GM19035 (cell line): ENCODE results near the gene TMEM156.
"Not testable (repeated sequence)": the region's sequence is repeated elsewhere in the genome, so short reads cannot be mapped to it uniquely, and the experiment has no call there.

Experiments
- ATAC-seq: cut with Tn5 transposase; IDR thresholded peaks from one replicate; pipeline ENCODE4 v1.9.1; 2021; ENCODE audit not compliant: unreplicated experiment

Gene TMEM156

GRCh38 chr4:38993683-38994082 lies 38.5 kb downstream of the TMEM156 start:
- no peak for ATAC-seq

GRCh38 chr4:38990241-38990640 lies 42.0 kb downstream of the TMEM156 start:
- no peak for ATAC-seq

- ATAC-seq: no peak
These were observed 42.7 kb downstream of the TMEM156 start for GRCh38 chr4:38989487-38989886.

GRCh38 chr4:38988353-38988752 lies 43.9 kb downstream of the TMEM156 start:
- not testable (repeated sequence) for ATAC-seq

GRCh38 chr4:38987491-38987890 lies 44.7 kb downstream of the TMEM156 start:
- no peak for ATAC-seq

GRCh38 chr4:38985410-38986100 lies 46.7 kb downstream of the TMEM156 start:
- ATAC-seq: no peak

GRCh38 chr4:38983787-38984598 lies 48.2 kb downstream of the TMEM156 start:
- ATAC-seq: no peak

GRCh38 chr4:38983291-38983690 lies 48.9 kb downstream of the TMEM156 start:
- ATAC-seq: no peak

GRCh38 chr4:38982361-38983095 lies 49.7 kb downstream of the TMEM156 start:
- no peak for ATAC-seq

GRCh38 chr4:38980903-38981676 lies 51.1 kb downstream of the TMEM156 start:
- ATAC-seq: no peak

GRCh38 chr4:38979511-38980230 lies 52.5 kb downstream of the TMEM156 start:
- ATAC-seq: no peak

- no peak for ATAC-seq
These were observed 53.1 kb downstream of the TMEM156 start for GRCh38 chr4:38979081-38979480.

GRCh38 chr4:38976308-38976707 lies 55.9 kb downstream of the TMEM156 start:
- no peak for ATAC-seq

- ATAC-seq: no peak
These were observed 63.5 kb downstream of the TMEM156 start for GRCh38 chr4:38968668-38969067.

GRCh38 chr4:38967260-38968095 lies 64.7 kb downstream of the TMEM156 start:
- no peak for ATAC-seq

- no peak for ATAC-seq
These were observed 66.3 kb downstream of the TMEM156 start for GRCh38 chr4:38965866-38966265.

GRCh38 chr4:38964942-38965775 lies 67.0 kb downstream of the TMEM156 start:
- ATAC-seq: no peak

GRCh38 chr4:38959248-38959647 lies 73.0 kb downstream of the TMEM156 start:
- ATAC-seq: not testable (repeated sequence)
